ENCODE data around the gene DSCAML1. TPM values are rescaled to one million over a fixed set of nuclear protein-coding genes. Genes with fewer than 3 reads are reported as not detected.
A peak's percentile ranks its signal among the peaks of the same experiment; 100 is the strongest.
"Not testable (repeated sequence)": the region's sequence is repeated elsewhere in the genome, so short reads cannot be mapped to it uniquely, and the experiment has no call there.

The DSCAML1 gene
- total RNA-seq, 2 donors from 2014 or later: 2.8 TPM; not detected in 1

DNA sequence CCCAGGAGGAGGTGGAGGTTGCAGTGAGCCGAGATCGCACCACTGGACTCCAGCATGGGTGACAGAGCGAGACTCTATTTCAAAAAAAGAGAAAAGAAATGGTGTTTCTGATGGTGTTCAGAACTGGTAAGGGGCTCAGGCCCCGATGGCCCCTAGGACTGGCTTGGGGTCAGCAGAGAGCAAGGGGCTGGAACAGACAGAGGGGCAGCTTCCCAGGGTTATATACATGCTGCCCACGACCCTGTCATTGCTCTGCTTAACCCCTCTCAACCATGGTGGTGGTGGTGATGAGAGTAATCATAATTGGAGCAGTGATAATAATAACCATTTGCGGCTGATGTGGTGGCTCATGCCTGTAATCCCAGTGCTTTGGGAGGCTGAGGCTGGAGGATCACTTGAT, 390.0 kb downstream of the DSCAML1 start:
- no peak overlapping the region for H3K27ac Mint-ChIP-seq
- no peak for ATAC-seq (replicated peaks)
- peaks cover 70% of the 10 kb centered on the region for H3K36me3 Mint-ChIP-seq (ENCODE audit: low read depth)
- H3K4me1 Mint-ChIP-seq: peaks cover 4% of the 10 kb centered on the region
- peaks cover 5% of the 10 kb centered on the region for H3K9me3 Mint-ChIP-seq
- H3K27me3 Mint-ChIP-seq: no peaks in the 10 kb centered on the region
- H3K4me3 Mint-ChIP-seq: no peak overlapping the region

GRCh38 chr11:117405898-117406297, 391.1 kb downstream of the DSCAML1 start:
- peaks cover 81% of the 10 kb centered on the region for H3K36me3 Mint-ChIP-seq (ENCODE audit: low read depth)
- not testable (repeated sequence) for ATAC-seq (replicated peaks); H3K4me1 Mint-ChIP-seq; H3K27ac Mint-ChIP-seq; H3K27me3 Mint-ChIP-seq; H3K9me3 Mint-ChIP-seq; H3K4me3 Mint-ChIP-seq

DNA sequence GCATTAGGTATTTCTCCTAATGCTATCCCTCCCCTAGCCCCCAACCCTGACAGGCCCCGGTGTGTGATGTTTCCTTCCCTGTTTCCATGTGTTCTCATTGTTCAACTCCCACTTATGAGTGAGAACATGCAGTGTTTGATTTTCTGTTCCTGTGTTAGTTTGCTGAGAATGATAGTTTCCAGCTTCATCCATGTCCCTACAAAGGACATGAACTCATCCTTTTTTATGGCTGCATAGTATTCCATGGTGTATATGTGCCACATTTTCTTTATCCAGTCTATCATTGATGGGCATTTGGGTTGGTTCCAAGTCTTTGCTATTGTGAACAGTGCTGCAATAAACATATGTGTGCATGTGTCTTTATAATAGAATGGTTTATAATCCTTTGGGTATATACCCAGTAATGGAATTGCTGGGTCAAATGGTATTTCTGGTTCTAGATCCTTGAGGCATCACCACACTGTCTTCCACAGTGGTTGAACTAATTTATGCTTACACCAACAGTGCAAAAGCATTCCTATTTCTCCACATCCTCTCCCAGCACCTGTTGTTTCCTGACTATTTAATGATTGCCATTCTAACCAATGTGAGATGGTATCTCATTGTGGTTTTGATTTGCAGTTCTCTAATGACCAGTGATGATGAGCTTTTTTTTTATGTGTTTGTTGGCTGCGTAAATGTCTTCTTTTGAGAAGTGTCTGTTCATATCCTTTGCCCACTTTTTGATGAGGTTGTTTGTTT, 397.7 kb downstream of the DSCAML1 start:
- not testable (repeated sequence) for ATAC-seq (replicated peaks); H3K9me3 Mint-ChIP-seq; H3K4me1 Mint-ChIP-seq; H3K27me3 Mint-ChIP-seq; H3K4me3 Mint-ChIP-seq; H3K27ac Mint-ChIP-seq
- peaks cover 86% of the 10 kb centered on the region for H3K36me3 Mint-ChIP-seq (ENCODE audit: low read depth)

DNA sequence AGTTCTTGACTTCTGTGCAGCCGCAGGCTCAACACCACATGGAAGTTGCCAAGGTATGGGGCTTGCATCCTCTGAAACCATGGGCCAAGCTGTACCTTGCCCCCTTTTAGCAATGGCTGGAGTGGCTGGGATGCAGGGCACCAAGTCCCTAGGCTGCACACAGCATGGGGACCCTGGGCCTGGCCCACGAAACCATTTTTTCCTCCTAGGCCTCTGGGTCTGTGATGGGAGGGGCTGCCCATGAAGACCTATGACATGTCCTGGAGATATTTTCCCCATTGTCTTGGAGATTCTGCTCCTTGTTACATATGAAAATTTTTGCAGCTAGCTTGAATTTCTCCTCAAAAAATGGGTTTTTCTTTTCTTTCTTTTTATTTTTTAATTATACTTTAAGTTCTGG, 398.4 kb downstream of the DSCAML1 start:
- not testable (repeated sequence) for H3K4me3 Mint-ChIP-seq; H3K9me3 Mint-ChIP-seq; ATAC-seq (replicated peaks); H3K27ac Mint-ChIP-seq; H3K4me1 Mint-ChIP-seq; H3K27me3 Mint-ChIP-seq
- peaks cover 86% of the 10 kb centered on the region for H3K36me3 Mint-ChIP-seq (ENCODE audit: low read depth)

DNA sequence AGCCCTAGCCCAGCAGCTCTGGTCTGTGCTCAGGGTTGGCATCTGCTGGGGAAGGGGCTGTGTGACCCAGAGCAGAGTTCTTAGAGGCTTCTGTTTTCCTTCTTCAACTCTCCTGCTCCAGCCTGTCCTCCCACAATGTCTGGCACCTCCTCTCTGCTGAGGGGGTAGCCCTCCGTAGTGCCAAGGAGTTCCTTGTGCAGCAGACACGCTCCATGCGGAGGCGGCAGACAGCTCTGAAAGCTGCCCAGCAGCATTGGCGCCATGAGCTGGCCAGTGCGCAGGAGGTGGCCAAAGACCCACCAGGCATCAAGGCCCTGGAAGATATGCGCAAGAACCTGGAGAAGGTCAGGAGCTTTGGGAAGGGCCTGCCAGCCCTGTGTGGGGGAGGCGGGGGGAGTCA, 400.0 kb downstream of the DSCAML1 start:
- Mint-ChIP-seq H3K4me3 (no peak overlapping the region), H3K27ac (no peak overlapping the region), H3K27me3 (no peaks in the 10 kb centered on the region), H3K4me1 (no peaks in the 10 kb centered on the region), H3K36me3 (ENCODE audit: low read depth) (peaks cover 84% of the 10 kb centered on the region), H3K9me3 (no peaks in the 10 kb centered on the region)
- no peak for ATAC-seq (replicated peaks)

DNA sequence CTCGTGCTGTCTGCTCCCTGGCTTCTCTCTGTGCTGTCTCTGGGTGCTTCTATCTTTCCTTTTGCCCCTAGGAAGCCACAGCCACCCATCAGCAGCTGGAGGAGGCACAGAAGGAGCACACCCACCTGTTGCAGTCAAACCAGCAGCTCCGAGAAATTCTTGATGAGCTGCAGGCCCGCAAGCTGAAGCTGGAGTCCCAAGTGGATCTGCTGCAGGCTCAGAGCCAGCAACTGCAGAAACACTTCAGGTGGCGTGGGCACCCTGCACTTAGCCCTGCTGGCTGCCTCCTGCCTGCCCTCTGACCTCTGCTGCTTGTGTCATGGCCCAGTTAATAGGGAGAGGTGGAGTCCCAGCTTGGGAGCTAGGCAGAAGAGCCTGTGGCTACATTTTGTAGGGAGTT, 401.5 kb downstream of the DSCAML1 start:
- peaks cover 85% of the 10 kb centered on the region for H3K36me3 Mint-ChIP-seq (ENCODE audit: low read depth)
- no peaks in the 10 kb centered on the region for H3K9me3 Mint-ChIP-seq
- no peak overlapping the region for H3K27ac Mint-ChIP-seq
- H3K27me3 Mint-ChIP-seq: no peaks in the 10 kb centered on the region
- no peak for ATAC-seq (replicated peaks)
- no peak overlapping the region for H3K4me3 Mint-ChIP-seq
- no peaks in the 10 kb centered on the region for H3K4me1 Mint-ChIP-seq

- peaks cover 92% of the 10 kb centered on the region for H3K36me3 Mint-ChIP-seq (ENCODE audit: low read depth)
- no peaks in the 10 kb centered on the region for H3K4me1 Mint-ChIP-seq
Measured at GRCh38 chr11:117394221-117394925, 402.6 kb downstream of the DSCAML1 start.

DNA sequence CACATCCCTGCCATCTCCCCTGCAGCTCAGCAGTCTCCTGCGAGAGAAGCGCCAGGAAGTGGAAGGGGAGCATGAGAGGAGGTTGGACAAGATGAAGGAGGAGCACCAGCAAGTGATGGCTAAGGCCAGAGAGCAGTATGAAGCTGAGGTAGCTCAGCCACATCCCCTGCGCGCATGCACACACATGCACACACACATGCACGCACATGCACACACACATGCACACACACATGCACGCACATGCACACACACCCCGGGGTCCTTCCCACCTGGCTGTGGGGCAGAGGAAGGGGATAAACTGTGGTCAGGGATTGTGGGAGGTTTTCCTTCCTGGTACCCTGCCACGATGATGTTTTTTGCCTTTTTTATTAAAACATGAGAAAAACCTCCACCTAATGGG, 404.0 kb downstream of the DSCAML1 start:
- H3K36me3 Mint-ChIP-seq (ENCODE audit: low read depth): peaks cover 91% of the 10 kb centered on the region
- no peaks in the 10 kb centered on the region for H3K4me1 Mint-ChIP-seq
- no peak overlapping the region for H3K27ac Mint-ChIP-seq
- H3K9me3 Mint-ChIP-seq: no peaks in the 10 kb centered on the region
- ATAC-seq (replicated peaks): no peak
- no peaks in the 10 kb centered on the region for H3K27me3 Mint-ChIP-seq
- H3K4me3 Mint-ChIP-seq: no peak overlapping the region

More at GRCh38 chr11:117394221-117394925, 402.6 kb downstream of the DSCAML1 start:
- H3K27me3 Mint-ChIP-seq: no peaks in the 10 kb centered on the region
- ATAC-seq (replicated peaks): no peak
- H3K27ac Mint-ChIP-seq: no peak overlapping the region
- no peaks in the 10 kb centered on the region for H3K9me3 Mint-ChIP-seq
- no peak overlapping the region for H3K4me3 Mint-ChIP-seq

GRCh38 chr11:117392001-117392690, 404.9 kb downstream of the DSCAML1 start:
- Mint-ChIP-seq H3K9me3 (no peaks in the 10 kb centered on the region), H3K4me1 (no peaks in the 10 kb centered on the region), H3K27me3 (no peaks in the 10 kb centered on the region), H3K27ac (no peak overlapping the region), H3K4me3 (no peak overlapping the region), H3K36me3 (ENCODE audit: low read depth) (peaks cover 84% of the 10 kb centered on the region)
- no peak for ATAC-seq (replicated peaks)

- no peaks in the 10 kb centered on the region for H3K4me1 Mint-ChIP-seq
- no peak overlapping the region for H3K4me3 Mint-ChIP-seq
- H3K36me3 Mint-ChIP-seq (ENCODE audit: low read depth): peaks cover 78% of the 10 kb centered on the region
- no peaks in the 10 kb centered on the region for H3K27me3 Mint-ChIP-seq
- no peak overlapping the region for H3K27ac Mint-ChIP-seq
- ATAC-seq (replicated peaks): no peak
- H3K9me3 Mint-ChIP-seq: no peaks in the 10 kb centered on the region
Measured at GRCh38 chr11:117391181-117391580, 405.8 kb downstream of the DSCAML1 start.

DNA sequence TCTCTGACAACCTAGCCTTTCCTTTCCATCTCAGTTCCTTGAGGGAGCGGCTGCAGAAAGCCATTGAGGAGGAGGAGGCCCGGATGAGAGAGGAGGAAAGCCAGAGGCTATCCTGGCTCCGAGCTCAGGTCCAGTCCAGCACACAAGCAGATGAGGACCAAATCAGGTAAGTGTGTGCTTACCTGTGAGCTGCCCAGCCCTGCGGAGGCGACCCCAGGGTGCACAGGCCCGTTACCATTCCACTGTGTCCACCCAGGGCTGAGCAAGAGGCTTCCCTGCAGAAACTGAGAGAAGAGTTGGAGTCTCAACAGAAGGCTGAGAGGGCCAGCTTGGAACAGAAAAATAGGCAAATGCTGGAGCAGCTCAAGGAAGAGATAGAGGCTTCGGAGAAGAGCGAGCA, 406.3 kb downstream of the DSCAML1 start:
- Mint-ChIP-seq H3K36me3 (ENCODE audit: low read depth) (peaks cover 78% of the 10 kb centered on the region), H3K9me3 (no peaks in the 10 kb centered on the region), H3K27ac (no peak overlapping the region), H3K4me3 (no peak overlapping the region), H3K4me1 (no peaks in the 10 kb centered on the region), H3K27me3 (no peaks in the 10 kb centered on the region)
- ATAC-seq (replicated peaks): no peak

GRCh38 chr11:117387992-117388755, 408.8 kb downstream of the DSCAML1 start:
- no peak for ATAC-seq (replicated peaks)
- Mint-ChIP-seq H3K36me3 (ENCODE audit: low read depth) (peaks cover 66% of the 10 kb centered on the region), H3K4me1 (no peaks in the 10 kb centered on the region), H3K9me3 (no peaks in the 10 kb centered on the region), H3K4me3 (no peak overlapping the region), H3K27ac (peak overlapping the region; percentile 43), H3K27me3 (no peaks in the 10 kb centered on the region)

DNA sequence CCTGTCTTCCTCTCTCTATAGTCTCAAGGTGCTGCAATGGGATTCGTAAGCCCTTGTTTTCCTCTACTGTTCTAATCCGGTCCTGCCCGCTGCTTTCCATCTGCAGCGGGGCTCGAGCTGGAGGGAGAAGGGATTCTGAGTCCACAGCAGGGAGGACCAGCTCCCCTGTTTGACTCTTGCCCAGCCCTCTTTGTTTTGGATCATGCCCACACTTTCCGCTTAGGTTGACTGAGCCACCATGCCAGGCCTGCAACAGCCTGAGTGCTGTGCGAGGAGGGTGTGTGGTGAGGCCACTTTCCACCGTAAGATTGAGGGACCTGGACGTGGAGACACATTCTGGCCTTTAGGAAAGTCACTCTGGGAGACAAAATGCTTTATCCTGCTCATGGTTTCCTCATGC, 411.1 kb downstream of the DSCAML1 start:
- Mint-ChIP-seq H3K27ac (no peak overlapping the region), H3K4me3 (no peak overlapping the region), H3K27me3 (no peaks in the 10 kb centered on the region), H3K4me1 (no peaks in the 10 kb centered on the region), H3K9me3 (no peaks in the 10 kb centered on the region), H3K36me3 (ENCODE audit: low read depth) (peaks cover 55% of the 10 kb centered on the region)
- no peak for ATAC-seq (replicated peaks)

DNA sequence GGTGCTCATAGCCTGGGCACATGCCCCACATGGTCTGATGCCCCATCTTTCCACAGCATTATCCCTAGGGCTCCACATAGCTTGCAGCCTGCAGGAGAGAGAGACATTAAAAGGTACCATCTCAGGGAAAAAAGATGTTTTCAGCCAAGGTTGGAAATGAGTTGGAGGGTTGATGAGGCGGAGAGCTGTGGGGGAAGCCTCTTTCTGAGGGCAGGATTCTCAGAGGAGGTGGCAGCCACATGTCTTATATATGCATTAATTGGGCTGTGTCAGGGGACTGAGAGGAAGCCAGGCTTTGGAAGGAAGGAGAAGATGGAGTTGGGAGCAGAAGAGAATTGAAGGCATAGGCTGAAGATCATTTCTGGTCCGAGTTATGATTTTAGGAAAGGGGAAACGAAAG, 411.5 kb downstream of the DSCAML1 start:
- no peaks in the 10 kb centered on the region for H3K4me1 Mint-ChIP-seq
- H3K9me3 Mint-ChIP-seq: no peaks in the 10 kb centered on the region
- no peak overlapping the region for H3K27ac Mint-ChIP-seq
- peaks cover 55% of the 10 kb centered on the region for H3K36me3 Mint-ChIP-seq (ENCODE audit: low read depth)
- no peak overlapping the region for H3K4me3 Mint-ChIP-seq
- no peak for ATAC-seq (replicated peaks)
- H3K27me3 Mint-ChIP-seq: no peaks in the 10 kb centered on the region
